ENCODE data around the gene TCFL5.
A peak's percentile ranks its signal among the peaks of the same experiment; 100 is the strongest.

Gene TCFL5

DNA sequence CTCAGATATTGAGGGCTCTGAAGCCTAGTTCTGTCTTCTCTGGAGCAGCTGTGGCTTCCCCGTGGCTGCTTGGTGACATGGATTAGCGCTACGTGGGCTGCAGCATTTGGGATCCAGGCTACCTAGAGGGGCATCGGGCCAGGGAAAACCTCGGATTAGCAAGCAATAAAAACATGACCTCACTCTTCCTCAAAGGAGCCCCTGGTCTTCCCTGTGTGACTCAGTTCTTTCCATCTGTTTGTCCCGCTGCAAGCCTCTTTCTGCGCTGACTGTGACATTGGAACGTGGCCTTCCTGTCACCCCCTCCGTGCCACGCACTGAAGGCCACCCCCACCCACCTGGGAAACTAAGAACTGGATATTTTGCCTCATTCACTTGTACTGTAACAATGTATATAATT, 61.7 kb downstream of the TCFL5 start:
- DNase-seq: no peak
- peaks cover 0 to 41% (median 27%) of the 10 kb centered on the region in 4 experiments for H3K4me1 ChIP-seq (ENCODE audit: control extremely low read depth in 1 of 4, control insufficient read depth in 4 of 4, insufficient read depth in 4 of 4, low read length in 3 of 4)
- no peak overlapping the region for H3K27ac ChIP-seq (ENCODE audit: insufficient read depth in 1 of 2, low read depth in 1 of 2, low read length in 2 of 2, poor library complexity in 1 of 2, severe bottlenecking in 2 of 2)
- 95% methylated on average over 6 of the region's 10 CpGs for WGBS (ENCODE audit: insufficient coverage)
- no peak overlapping the region for H3K4me3 ChIP-seq (ENCODE audit: control insufficient read depth in 1 of 7, extremely low read depth in 1 of 7, insufficient read depth in 4 of 7, low read depth in 2 of 7, low read length in 6 of 7)
- no peaks in the 10 kb centered on the region for H3K27me3 ChIP-seq (replicated peaks in 2 of 5; ENCODE audit: control insufficient read depth in 4 of 5, insufficient read depth in 5 of 5, low read length in 4 of 5)
- CTCF ChIA-PET: interaction anchor here (1.9 kb wide), 1 partner anchor 9 kb away, joined by 10 read pairs; no protein-coding TSS in a partner anchor
- POLR2A ChIA-PET: no interaction called here
- H3K36me3 ChIP-seq (ENCODE audit: control insufficient read depth in 4 of 4, insufficient read depth in 4 of 4, low read length in 3 of 4): peaks cover 3 to 41% (median 29%) of the 10 kb centered on the region in 4 experiments
- H3K9me3 ChIP-seq (ENCODE audit: control extremely low read depth in 1 of 5, control insufficient read depth in 4 of 5, insufficient read depth in 2 of 5, low read depth in 1 of 5, low read length in 4 of 5): no peaks in the 10 kb centered on the region

DNA sequence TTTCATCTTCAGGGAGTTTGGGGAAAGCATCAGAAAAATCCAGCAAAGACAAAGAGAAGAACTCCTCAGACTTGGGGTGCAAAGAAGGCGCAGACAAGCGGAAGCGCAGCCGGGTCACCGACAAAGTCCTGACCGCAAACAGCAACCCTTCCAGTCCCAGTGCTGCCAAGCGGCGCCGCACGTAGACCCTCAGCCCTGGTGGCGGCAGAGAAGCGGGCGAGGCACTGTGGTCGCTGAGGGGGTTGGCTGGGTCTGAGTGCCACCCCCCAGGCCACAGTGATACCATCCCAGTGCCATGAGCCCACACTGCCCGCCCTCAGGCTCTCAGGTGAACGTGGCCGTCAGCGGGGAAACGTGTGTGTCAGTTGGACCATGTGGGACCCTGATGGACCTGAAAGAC, 62.2 kb downstream of the TCFL5 start:
- POLR2A ChIA-PET: no interaction called here
- Histone ChIP-seq H3K27ac (ENCODE audit: insufficient read depth in 1 of 2, low read depth in 1 of 2, low read length in 2 of 2, poor library complexity in 1 of 2, severe bottlenecking in 2 of 2) (no peak overlapping the region), H3K9me3 (ENCODE audit: control extremely low read depth in 1 of 5, control insufficient read depth in 4 of 5, insufficient read depth in 2 of 5, low read depth in 1 of 5, low read length in 4 of 5) (no peaks in the 10 kb centered on the region), H3K36me3 (ENCODE audit: control insufficient read depth in 4 of 4, insufficient read depth in 4 of 4, low read length in 3 of 4) (peaks cover 3 to 41% (median 29%) of the 10 kb centered on the region in 4 experiments), H3K27me3 (replicated peaks in 2 of 5; ENCODE audit: control insufficient read depth in 4 of 5, insufficient read depth in 5 of 5, low read length in 4 of 5) (no peaks in the 10 kb centered on the region), H3K4me1 (ENCODE audit: control extremely low read depth in 1 of 4, control insufficient read depth in 4 of 4, insufficient read depth in 4 of 4, low read length in 3 of 4) (peaks cover 0 to 45% (median 31%) of the 10 kb centered on the region in 4 experiments), H3K4me3 (ENCODE audit: control insufficient read depth in 1 of 7, extremely low read depth in 1 of 7, insufficient read depth in 4 of 7, low read depth in 2 of 7, low read length in 6 of 7) (no peak overlapping the region)
- CTCF ChIA-PET: interaction anchor here (1.9 kb wide), 1 partner anchor 9 kb away, joined by 10 read pairs; no protein-coding TSS in a partner anchor
- DNase-seq: no peak
- 95% methylated on average over 16 of the region's 19 CpGs for WGBS (ENCODE audit: insufficient coverage)

DNA sequence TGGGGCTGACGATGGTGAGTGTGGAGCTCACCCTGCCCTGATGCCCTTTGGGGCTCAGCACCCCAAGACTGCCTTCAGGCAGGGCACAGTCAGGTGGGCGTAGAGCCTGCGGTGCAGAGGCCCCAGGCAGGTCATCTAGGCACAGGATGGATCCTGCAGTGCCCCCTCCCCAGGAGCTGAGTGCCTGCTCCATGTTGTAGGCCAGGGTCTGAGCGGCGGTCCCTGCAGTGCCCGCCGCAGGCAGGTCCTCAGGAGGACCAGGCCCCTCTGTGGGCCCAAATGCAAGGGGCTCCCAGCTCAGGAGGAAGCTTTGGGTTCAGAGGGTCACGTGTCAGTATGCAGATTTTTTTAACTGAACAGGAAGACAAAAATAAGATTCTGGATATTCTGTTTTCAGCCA, 62.6 kb downstream of the TCFL5 start:
- Histone ChIP-seq H3K4me1 (ENCODE audit: control extremely low read depth in 1 of 4, control insufficient read depth in 4 of 4, insufficient read depth in 4 of 4, low read length in 3 of 4) (peaks cover 0 to 43% (median 29%) of the 10 kb centered on the region in 4 experiments), H3K36me3 (ENCODE audit: control insufficient read depth in 4 of 4, insufficient read depth in 4 of 4, low read length in 3 of 4) (peaks cover 3 to 41% (median 29%) of the 10 kb centered on the region in 4 experiments)

DNA sequence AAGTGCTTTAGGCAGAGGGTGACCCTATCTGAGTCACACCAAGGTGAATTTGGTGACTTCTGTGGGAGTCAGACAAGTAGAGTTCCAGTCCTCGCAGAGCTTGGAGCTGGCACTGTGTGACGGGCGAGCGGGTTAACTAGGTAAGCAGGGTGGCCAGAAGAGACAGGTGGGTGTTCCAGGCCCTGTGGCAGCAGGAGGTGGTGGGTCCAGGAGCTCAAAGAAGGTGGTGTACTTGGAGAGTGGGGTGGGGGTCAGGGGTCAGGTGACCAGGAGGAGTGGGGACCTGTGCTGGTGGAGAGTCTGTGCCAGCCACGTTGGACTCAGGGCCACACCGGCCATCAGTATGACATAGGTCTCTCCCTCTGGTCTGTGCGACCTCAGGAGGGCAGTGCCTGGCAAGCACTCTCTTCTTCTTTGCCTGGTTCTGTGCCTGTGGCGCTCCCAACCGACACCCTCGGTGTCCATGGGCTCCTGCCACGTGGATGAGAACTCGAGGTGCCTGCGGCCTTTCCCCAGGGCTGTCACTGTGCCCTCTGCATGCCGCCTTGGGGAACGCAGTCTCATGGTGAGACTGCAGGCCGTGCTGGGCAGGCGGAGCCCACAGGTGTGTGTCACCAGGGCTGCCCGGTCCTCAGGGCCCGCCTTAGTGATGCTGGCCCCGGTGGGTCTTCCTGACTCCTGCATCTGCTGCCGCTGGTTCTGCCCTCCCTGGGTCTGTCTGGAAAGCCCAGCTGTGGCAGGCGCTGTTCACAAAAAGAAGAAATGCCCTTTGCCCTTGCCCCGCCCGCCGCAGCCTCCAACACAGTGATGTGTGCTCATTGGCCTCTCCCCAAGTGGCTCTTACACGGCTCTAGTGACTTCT, 63.7 kb downstream of the TCFL5 start:
- H3K36me3 ChIP-seq (ENCODE audit: control insufficient read depth in 4 of 4, insufficient read depth in 4 of 4, low read length in 3 of 4): peaks cover 3 to 41% (median 29%) of the 10 kb centered on the region in 4 experiments
- H3K27ac ChIP-seq (ENCODE audit: insufficient read depth in 1 of 2, low read depth in 1 of 2, low read length in 2 of 2, poor library complexity in 1 of 2, severe bottlenecking in 2 of 2): no peak overlapping the region
- WGBS (ENCODE audit: insufficient coverage): 94% methylated on average over 25 of the region's 26 CpGs
- no peak overlapping the region for H3K4me3 ChIP-seq (ENCODE audit: control insufficient read depth in 1 of 7, extremely low read depth in 1 of 7, insufficient read depth in 4 of 7, low read depth in 2 of 7, low read length in 6 of 7)
- DNase-seq: no peak
- ChIA-PET POLR2A (no interaction called here), CTCF (interaction anchor here (1.9 to 2.4 kb wide), 3 partner anchors 10 to 13 kb away, joined by 8 to 13 read pairs (median 10); no protein-coding TSS in a partner anchor)
- H3K9me3 ChIP-seq (ENCODE audit: control extremely low read depth in 1 of 5, control insufficient read depth in 4 of 5, insufficient read depth in 2 of 5, low read depth in 1 of 5, low read length in 4 of 5): no peaks in the 10 kb centered on the region
- H3K27me3 ChIP-seq (replicated peaks in 2 of 5; ENCODE audit: control insufficient read depth in 4 of 5, insufficient read depth in 5 of 5, low read length in 4 of 5): no peaks in the 10 kb centered on the region
- H3K4me1 ChIP-seq (ENCODE audit: control extremely low read depth in 1 of 4, control insufficient read depth in 4 of 4, insufficient read depth in 4 of 4, low read length in 3 of 4): peaks cover 0 to 40% (median 33%) of the 10 kb centered on the region in 4 experiments

More for the DNA sequence above, 62.6 kb downstream of the TCFL5 start:
- 96% methylated on average over 8 of the region's 8 CpGs for WGBS (ENCODE audit: insufficient coverage)
- DNase-seq: no peak
- H3K27ac ChIP-seq (ENCODE audit: insufficient read depth in 1 of 2, low read depth in 1 of 2, low read length in 2 of 2, poor library complexity in 1 of 2, severe bottlenecking in 2 of 2): no peak overlapping the region
- no peak overlapping the region for H3K4me3 ChIP-seq (ENCODE audit: control insufficient read depth in 1 of 7, extremely low read depth in 1 of 7, insufficient read depth in 4 of 7, low read depth in 2 of 7, low read length in 6 of 7)
- CTCF ChIA-PET: interaction anchor here (1.9 kb wide), 1 partner anchor 10 kb away, joined by 10 read pairs; no protein-coding TSS in a partner anchor
- no peaks in the 10 kb centered on the region for H3K27me3 ChIP-seq (replicated peaks in 2 of 5; ENCODE audit: control insufficient read depth in 4 of 5, insufficient read depth in 5 of 5, low read length in 4 of 5)
- POLR2A ChIA-PET: no interaction called here
- H3K9me3 ChIP-seq (ENCODE audit: control extremely low read depth in 1 of 5, control insufficient read depth in 4 of 5, insufficient read depth in 2 of 5, low read depth in 1 of 5, low read length in 4 of 5): no peaks in the 10 kb centered on the region

DNA sequence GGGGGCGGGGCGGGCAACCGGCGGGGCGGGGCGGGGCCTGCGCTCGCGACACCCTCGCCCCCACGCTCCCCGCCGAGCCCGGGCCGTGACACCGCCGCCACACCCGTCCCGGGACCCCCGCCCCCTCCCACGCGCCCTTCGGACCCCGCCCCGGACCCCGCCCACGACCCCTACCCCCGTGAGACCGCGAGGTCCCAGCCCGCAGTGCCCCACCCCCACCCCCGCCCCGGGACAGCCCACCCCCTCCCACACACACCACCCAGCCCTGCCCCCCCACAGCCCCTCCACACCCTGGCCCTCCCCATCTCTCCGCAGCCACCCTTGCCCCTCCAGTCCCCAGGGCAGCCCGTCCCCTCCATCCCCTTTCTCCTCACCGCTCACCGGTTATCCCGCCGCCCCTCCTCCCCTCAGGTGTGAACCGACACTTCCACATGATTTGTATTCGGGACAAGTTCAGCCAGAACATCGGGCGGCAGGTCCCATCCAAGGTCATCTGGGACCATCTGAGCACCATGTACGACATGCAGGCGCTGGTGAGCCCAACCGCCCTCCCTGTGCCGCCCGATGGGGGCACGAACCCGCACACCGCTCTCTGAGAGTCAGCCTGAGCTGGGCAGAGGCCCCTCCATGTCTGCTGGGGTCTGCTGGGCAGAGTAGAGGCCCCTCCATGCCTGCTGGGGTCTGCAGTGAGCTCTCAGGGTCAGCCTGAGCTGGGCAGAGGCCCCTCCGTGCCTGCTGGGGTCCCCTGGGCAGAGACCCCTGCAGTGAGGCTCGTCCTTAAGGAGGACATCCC, 64.7 kb downstream of the TCFL5 start:
- peak overlapping the region in 1 of 2 experiments; percentile 54 for H3K27ac ChIP-seq (ENCODE audit: insufficient read depth in 1 of 2, low read depth in 1 of 2, low read length in 2 of 2, poor library complexity in 1 of 2, severe bottlenecking in 2 of 2)
- H3K4me3 ChIP-seq (ENCODE audit: control insufficient read depth in 1 of 7, extremely low read depth in 1 of 7, insufficient read depth in 4 of 7, low read depth in 2 of 7, low read length in 6 of 7): peak overlapping the region in 6 of 7 experiments; percentile 61 to 88 (median 74)
- DNase-seq: no peak
- H3K27me3 ChIP-seq (replicated peaks in 2 of 5; ENCODE audit: control insufficient read depth in 4 of 5, insufficient read depth in 5 of 5, low read length in 4 of 5): no peaks in the 10 kb centered on the region
- ChIA-PET CTCF (interaction anchor here (2.1 to 2.4 kb wide), 2 partner anchors 11 to 14 kb away, joined by 8 to 13 read pairs; no protein-coding TSS in a partner anchor), POLR2A (no interaction called here)
- H3K4me1 ChIP-seq (ENCODE audit: control extremely low read depth in 1 of 4, control insufficient read depth in 4 of 4, insufficient read depth in 4 of 4, low read length in 3 of 4): peaks cover 0 to 34% (median 32%) of the 10 kb centered on the region in 4 experiments
- no peaks in the 10 kb centered on the region for H3K9me3 ChIP-seq (ENCODE audit: control extremely low read depth in 1 of 5, control insufficient read depth in 4 of 5, insufficient read depth in 2 of 5, low read depth in 1 of 5, low read length in 4 of 5)
- peaks cover 3 to 41% (median 29%) of the 10 kb centered on the region in 4 experiments for H3K36me3 ChIP-seq (ENCODE audit: control insufficient read depth in 4 of 4, insufficient read depth in 4 of 4, low read length in 3 of 4)
- 52% methylated on average over 23 of the region's 53 CpGs for WGBS (ENCODE audit: insufficient coverage)

DNA sequence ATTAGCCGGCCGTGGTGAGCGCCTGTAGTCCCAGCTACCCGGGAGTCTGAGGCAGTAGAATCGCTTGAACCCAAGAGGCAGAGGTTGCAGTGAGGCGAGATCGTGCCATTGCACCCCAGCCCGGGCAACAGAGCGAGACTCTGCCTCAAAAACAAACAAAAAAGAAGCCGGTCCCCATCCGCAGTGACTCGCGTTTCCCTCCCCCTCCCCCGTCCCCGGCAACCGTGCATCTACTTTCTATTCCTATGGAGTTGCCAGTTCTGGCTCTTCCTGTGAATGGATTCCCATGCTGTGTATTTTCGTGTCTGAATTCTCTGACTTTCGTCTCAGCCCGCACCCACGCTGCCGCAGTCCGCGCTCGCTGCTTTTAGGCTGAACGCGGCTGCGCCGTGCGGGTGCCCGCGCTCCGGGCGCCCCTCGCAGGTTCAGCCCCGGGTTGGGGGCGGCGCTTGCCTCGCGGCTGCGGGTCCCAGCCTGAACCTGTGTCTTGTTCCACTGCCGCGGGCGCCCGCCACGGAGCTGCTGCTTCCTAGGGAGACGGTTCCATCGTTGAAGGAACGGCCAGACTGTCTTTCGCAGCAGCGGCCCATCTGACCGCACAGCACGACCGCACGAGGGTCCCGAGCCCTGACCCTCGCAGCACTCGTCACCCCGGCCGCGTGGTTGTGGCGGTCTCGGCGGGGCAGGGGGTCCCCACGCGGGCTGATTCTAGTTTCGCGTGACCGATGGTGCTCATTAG, 66.4 kb downstream of the TCFL5 start:
- ChIA-PET POLR2A (no interaction called here), CTCF (interaction anchor here (1.7 kb wide), 1 partner anchor 14 kb away, joined by 6 read pairs; no protein-coding TSS in a partner anchor)
- H3K4me1 ChIP-seq (ENCODE audit: control extremely low read depth in 1 of 4, control insufficient read depth in 4 of 4, insufficient read depth in 4 of 4, low read length in 3 of 4): peaks cover 0 to 40% (median 37%) of the 10 kb centered on the region in 4 experiments
- peak overlapping the region in 1 of 2 experiments; percentile 73 for H3K27ac ChIP-seq (ENCODE audit: insufficient read depth in 1 of 2, low read depth in 1 of 2, low read length in 2 of 2, poor library complexity in 1 of 2, severe bottlenecking in 2 of 2)
- no peaks in the 10 kb centered on the region for H3K9me3 ChIP-seq (ENCODE audit: control extremely low read depth in 1 of 5, control insufficient read depth in 4 of 5, insufficient read depth in 2 of 5, low read depth in 1 of 5, low read length in 4 of 5)
- H3K4me3 ChIP-seq (ENCODE audit: control insufficient read depth in 1 of 7, extremely low read depth in 1 of 7, insufficient read depth in 4 of 7, low read depth in 2 of 7, low read length in 6 of 7): peak overlapping the region; percentile 54 to 88 (median 72)
- under 1% methylated on average over 68 of the region's 68 CpGs for WGBS (ENCODE audit: insufficient coverage)
- no peaks in the 10 kb centered on the region for H3K27me3 ChIP-seq (replicated peaks in 2 of 5; ENCODE audit: control insufficient read depth in 4 of 5, insufficient read depth in 5 of 5, low read length in 4 of 5)
- DNase-seq: peak; percentile 54 to 68 (median 61)
- peaks cover 3 to 27% (median 19%) of the 10 kb centered on the region in 4 experiments for H3K36me3 ChIP-seq (ENCODE audit: control insufficient read depth in 4 of 4, insufficient read depth in 4 of 4, low read length in 3 of 4)

Data from common myeloid progenitor, CD34-positive (primary cell).